Measurements from ENCODE around the gene PLCB3. TPM values are rescaled to one million over a fixed set of nuclear protein-coding genes. Genes with fewer than 3 reads are reported as not detected.

The PLCB3 gene
- total and polyA plus RNA-seq, 2 of the 13 experiments (the other 11 are each of a cell fraction or from before 2014, with no cell fraction given) = 7.5 to 13.8 TPM

- 0 out of 2 replicates have a peak, but pooled peaks have one; percentile 20 for TF ChIP-seq HMGXB3 (CRISPR knock-in tag; IDR thresholded peaks at IDR 0.05; ENCODE audit: borderline replicate concordance)
- no peak for TF ChIP-seq TERF1 (CRISPR knock-in tag; IDR thresholded peaks at IDR 0.05)
- TF ChIP-seq ZNF577 (CRISPR knock-in tag; IDR thresholded peaks at IDR 0.05; ENCODE audit: borderline replicate concordance, low read depth) = no peak
- TF ChIP-seq ZBTB7B (CRISPR knock-in tag; IDR thresholded peaks at IDR 0.05) = peak; percentile 85
- TF ChIP-seq HMGXB4 (CRISPR knock-in tag; IDR thresholded peaks at IDR 0.05; ENCODE audit: borderline replicate concordance in 1 of 2, low read depth in 1 of 2) = peak in 1 of 2 experiments; percentile 55; a peak in 2 of 4 replicates
- no peak for TF ChIP-seq ZNF629 (CRISPR knock-in tag; conservative IDR thresholded peaks at IDR 0.05)
- no peak for TF ChIP-seq ZBTB3 (CRISPR knock-in tag; IDR thresholded peaks at IDR 0.05; ENCODE audit: borderline replicate concordance, low read depth)
- 0 out of 2 replicates have a peak, but pooled peaks have one; percentile 26 for TF ChIP-seq PBX2 (CRISPR knock-in tag; IDR thresholded peaks at IDR 0.05)
- TF ChIP-seq MIER3 (CRISPR knock-in tag; IDR thresholded peaks at IDR 0.05; ENCODE audit: borderline replicate concordance) = no peak
- 0 out of 2 replicates have a peak, but pooled peaks have one; percentile 66 for TF ChIP-seq ZNF329 (CRISPR knock-in tag; IDR thresholded peaks at IDR 0.05; ENCODE audit: low read depth)
- TF ChIP-seq STAT6 (CRISPR knock-in tag; IDR thresholded peaks at IDR 0.05; ENCODE audit: borderline replicate concordance) = peak; percentile 82; the same call in 1 of the 2 replicates
- TF ChIP-seq ZNF784 (CRISPR knock-in tag; IDR thresholded peaks at IDR 0.05; ENCODE audit: borderline replicate concordance) = peak; percentile 35; the same call in 1 of the 2 replicates
- TF ChIP-seq ZNF598 (CRISPR knock-in tag; IDR thresholded peaks at IDR 0.05; ENCODE audit: borderline replicate concordance) = no peak
- peak; percentile 43; the same call in 1 of the 2 replicates for TF ChIP-seq ELF1 (CRISPR knock-in tag; IDR thresholded peaks at IDR 0.05)
Measured at GRCh38 chr11:64230171-64230984, 21.0 kb upstream of the PLCB3 start, which contains the start of gene DNAJC4 (continued).
